HG02870 (cell line): ENCODE results near the gene DBN1.
"Not testable (repeated sequence)": the region's sequence is repeated elsewhere in the genome, so short reads cannot be mapped to it uniquely, and the experiment has no call there.

ENCODE experiments used
- ATAC-seq: cut with Tn5 transposase; IDR thresholded peaks from one replicate; pipeline ENCODE4 v1.9.1; 2021; ENCODE audit warnings: mild to moderate bottlenecking, moderate library complexity; ENCODE audit not compliant: unreplicated experiment

DBN1 gene

DNA sequence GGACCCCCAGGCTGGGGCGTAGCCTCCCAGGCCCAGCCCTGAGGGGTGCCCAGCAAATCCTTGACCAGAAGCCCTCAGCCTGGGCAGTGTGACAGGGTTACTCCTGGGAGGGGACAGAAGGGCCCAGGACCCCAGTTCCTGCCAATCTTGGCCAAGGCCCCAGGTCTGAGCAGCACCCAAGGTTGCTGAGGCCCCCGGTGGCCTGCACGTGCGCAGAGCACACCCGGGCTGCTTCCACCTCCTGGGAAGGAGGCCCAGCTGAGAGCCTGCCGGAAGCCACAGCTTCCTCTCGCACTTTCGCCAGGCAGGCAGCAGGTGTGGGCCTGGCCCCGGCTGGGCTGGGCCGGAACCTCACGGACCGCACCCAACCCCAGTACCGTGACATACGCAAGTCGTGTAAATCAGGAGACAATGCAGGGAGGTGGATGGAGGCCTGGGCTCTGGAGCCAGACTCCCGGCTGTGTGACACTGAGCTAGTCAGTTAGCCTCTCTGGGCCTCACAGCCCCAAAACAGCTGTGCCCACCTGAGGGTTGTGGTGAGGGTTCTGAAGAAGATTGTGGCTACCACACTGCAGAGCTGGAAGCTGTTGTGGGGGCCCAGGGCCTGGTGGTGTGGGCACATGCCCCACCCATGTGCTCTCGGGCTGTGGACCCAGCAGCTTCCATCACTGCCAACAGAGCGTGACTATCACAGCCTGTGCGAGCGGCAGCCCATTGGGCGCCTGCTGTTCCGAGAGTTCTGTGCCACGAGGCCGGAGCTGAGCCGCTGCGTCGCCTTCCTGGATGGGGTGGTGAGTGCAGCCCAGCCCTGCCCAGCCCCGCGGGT lies 41.9 kb downstream of the DBN1 start:
- peak; percentile 35 for ATAC-seq

DNA sequence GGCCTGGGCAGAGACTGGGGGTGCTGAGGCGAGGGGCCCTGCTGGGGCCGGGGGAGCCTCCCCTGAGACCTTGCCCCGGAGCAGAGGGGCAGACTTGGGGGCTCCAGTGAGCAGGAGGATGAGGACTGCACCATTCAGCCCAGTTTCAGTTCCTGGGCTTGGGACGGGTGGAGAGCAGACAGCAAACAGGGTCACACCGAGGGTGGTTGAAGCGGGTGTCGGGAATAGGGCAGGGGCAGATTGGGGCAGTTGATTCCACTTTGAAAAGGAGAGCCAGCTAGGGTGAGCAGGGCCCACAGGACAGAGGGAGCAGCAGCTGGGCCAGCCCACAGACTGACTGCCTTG lies 42.5 kb downstream of the DBN1 start:
- ATAC-seq = no peak

DNA sequence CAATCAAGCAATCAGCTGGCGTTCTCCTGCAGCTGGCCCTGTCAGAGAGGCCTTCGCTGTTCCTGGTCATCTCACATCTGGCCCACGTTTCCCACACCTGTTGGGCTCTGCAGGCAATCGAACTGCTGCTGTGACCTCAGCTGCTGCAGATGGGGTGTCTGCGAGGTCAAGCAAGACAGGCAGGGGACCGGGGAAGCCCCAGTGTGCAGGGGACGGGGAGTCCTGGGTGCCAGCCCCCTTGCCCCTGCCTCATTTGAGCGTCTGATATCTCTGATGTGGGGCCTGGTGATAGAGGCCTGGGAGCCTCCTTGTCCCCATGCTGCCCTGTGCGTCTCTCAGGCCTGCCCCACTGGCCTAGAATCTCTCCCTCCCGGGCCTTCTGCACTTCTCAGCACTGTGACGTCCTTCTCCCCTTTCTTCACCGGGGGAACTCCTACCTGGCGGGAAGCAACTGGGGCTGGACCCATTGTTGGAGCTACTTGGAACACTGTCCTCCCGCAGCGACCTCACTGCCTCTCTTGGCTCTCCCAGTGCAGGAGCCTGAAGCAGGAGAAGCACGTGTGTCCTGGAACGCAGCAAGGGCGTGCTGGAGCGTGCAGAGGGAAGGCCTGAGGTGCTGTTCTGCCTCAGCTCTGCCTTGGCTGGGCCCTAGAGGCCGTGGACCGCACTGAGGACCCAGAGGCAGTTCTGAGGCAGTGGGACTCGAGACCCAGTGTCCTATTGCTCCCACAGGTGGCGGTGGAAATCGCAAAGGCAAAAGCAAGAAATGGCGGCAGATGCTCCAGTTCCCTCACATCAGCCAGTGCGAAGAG lies 43.1 kb downstream of the DBN1 start:
- no peak for ATAC-seq

DNA sequence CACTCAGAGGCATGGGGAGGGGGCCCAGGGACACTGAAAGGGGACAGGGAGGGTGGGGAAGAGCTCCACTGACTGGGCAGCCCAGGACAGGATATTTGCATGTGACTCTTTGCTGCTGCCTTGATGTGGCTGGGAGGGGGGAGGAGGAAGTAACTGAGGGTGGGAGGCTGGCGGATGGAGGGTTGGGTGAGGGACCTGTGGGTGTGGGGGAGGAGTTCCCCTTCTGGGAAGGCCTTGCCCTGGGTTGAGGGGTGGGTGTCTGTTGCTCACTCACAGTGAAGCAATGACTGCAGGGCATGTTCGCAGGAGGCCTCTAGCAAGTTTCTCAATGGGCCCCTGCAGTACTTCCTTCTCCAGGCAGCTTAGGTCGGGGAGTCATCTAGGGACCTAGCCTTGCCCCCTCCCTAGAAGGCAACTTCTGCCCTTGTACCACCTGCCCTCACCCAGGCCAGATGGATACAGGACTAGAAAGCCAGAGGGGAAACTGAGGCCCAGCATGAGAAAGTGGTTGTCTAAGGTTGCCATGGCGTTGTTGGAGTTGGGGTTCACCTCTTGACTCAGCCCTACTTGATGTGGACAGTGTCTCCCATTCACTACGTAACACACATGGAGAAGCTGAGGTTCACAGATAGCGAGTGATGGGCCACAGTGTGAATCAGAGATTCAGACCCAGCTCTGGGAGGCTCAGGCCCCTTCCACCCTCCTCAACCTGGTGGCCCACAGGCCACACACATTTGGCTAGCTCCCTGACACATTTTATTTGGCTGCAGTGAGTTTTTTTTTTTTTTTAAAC lies 44.0 kb downstream of the DBN1 start:
- ATAC-seq = no peak

DNA sequence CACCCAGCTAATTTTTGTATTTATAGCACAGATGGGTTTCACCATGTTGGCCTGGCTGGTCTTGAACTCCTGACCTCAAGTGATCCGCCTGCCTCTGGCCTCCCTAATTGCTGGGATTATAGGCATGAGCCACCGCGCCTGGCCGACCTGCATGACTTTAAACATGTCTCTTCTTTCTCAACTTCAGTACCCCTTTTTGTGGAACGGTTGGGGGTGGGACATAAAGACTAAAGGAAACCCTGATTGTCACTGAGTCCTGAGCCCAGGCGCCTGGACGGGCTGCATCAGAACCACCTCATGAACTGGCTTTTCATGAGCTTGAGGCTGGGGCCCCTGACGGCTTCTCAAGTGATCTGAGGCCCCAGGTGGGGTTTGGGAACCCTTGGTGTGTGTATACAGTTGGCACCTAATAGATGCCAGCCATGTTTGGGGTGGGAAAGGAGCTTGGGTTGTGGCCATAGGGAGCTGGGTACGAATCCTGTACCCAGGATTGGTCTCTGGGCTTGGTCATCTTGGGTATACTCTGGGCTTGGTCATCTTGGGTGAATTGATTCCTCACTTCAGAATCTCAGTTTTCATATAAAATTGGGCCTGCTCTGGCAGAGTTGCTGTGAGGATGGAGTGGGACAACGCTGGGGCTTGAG lies 44.7 kb downstream of the DBN1 start:
- no peak for ATAC-seq

DNA sequence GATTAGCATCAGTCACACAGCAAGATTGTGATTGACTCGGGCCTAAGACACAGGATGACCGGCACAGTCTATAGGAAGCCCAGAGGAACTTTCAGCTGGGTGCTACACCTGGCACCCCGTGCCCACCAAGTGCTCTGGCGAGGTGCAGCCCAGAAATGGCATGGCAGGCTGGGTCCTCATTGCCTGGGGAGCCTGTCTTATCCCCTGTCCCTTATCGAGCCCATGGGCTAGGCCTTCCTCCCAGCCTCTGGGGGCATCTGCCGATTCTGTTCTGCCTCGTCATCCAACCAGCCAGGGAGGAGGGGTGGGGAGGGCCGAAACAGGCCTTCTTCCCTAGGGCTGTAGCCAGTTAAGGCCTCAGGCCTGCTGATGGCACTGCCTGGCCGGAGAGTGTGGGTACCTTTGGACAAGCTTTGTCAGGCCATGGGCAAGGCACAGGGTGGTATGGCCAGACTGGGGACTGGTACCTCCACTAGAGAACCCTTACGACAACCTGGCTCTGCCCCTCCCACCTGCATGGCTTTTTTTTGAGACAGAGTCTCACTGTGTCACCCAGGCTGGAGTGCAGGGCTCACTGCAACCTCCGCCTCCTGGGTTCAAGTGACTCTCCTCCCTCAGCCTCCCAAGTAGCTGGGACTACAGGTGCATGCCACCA lies 45.4 kb downstream of the DBN1 start:
- ATAC-seq = no peak

- no peak for ATAC-seq
Measured at GRCh38 chr5:177427211-177427822, 46.1 kb downstream of the DBN1 start.

DNA sequence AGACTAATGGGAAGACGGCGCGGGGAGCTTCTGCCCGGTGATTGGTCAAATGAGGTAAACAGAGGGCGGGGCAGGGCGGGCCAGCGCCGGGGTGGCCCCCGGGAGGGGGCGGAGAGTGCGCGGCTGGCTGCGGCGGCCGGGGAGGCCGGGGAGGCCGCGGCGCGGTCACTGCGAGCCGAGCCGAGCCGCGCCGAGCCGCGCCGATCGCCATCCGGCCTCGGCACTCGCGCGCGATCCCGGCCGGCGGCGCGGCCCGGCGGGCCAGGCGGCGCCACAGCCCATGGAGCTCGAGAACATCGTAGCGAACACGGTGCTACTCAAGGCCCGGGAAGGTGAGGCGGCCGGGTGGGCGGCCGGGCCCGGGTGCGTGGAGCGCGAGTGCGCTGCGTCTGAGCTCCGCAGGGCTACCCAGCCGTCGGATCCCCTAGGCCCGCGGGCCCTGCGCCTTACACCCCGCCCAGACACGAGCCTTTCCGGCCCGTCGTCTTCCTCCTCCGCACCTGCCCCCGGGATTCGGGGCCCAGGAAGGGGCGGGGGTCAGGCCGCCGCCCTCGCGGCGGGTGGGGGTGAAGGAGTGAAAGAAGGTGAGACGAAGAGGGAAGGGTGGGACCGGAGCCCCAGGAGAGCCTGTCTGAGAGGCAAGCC lies 46.7 kb downstream of the DBN1 start, which contains the start of gene GRK6:
TSS of gene GRK6 (plus strand) at position 111 of the 645 bp plus-strand sequence. CDS start at position 281, 170 bp downstream.
- no peak for ATAC-seq

DNA sequence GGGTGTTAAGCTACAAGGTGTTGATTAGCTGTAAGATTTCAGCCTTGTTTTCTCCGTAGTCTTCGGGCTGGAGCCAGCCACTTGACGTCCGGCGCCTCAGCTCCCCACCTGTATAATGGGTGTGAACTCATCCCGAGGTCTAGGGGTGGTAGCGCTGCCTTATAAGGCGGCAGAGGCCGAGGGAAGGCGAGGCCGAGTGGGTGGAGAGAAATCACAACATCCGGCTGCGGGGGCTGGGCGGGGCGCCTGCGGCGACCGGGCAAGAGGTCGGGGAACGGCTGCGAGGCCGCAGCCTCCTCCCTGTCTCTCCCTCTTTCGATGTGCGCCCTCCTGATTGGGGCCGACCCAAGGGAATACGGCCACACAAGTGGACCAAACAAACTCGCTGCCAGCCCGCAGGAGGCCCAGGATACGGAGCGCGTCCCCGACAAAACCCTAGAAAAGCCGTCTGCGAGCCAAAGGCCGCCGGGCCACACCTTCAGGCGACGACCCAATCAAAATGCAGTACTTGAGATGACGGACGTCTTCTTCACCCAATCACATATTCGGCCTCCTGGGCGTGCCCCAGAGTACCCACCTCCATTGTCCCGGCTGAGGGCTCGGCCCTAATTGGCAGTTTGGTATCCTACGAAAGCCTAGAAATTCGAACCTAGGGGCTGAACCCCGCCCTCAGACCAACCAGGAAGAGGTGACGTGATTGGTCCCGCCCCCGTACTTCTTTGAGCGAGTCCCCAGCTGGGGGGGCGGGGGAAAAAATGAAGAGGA lies 47.5 kb downstream of the DBN1 start:
- peak; percentile 79 for ATAC-seq

GRCh38 chr5:177425196-177425800 lies 48.1 kb downstream of the DBN1 start:
- ATAC-seq = no peak

DNA sequence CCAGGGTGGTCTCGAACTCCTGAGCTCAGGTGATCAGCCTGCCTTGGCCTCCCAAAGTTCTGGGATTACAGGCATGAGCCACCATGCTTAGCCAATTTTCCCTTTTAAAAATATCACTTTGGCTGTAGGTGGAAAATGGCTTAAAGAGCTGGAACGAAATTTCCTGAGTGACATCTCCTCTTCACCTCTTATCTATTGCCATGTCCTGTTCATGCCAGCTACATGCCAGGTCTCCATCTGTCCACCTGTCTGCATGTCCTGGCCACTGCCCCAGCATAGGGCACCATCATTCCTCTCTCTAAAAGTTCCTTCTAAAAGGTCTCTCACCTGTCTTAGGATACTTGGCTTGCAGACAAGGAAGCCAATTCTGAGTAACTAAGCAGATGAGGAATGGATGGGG lies 49.8 kb downstream of the DBN1 start:
- ATAC-seq = no peak

GRCh38 chr5:177421062-177421798 lies 52.2 kb downstream of the DBN1 start:
- no peak for ATAC-seq

DNA sequence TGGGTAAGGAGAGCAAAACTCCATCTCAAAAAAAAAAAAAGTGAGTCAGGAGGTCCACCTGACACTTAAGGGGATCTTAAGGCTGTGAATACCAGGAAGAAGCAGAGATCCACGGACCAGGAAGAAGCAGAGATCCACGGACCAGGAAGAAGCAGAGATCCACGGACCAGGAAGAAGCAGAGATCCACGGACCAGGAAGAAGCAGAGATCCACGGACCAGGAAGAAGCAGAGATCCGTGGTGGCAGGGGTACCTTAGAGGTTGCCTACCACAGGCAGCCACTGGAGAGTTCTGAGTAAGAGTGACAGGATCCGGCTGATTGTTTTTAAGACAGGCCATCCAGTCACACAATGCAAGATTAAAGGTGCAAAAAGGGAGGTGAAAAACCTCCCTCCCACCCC lies 53.0 kb downstream of the DBN1 start:
- not testable (repeated sequence) for ATAC-seq

- ATAC-seq = no peak
Measured at GRCh38 chr5:177419046-177419445, 54.4 kb downstream of the DBN1 start.

GRCh38 chr5:177417081-177417480 lies 56.4 kb downstream of the DBN1 start:
- ATAC-seq = not testable (repeated sequence)

DNA sequence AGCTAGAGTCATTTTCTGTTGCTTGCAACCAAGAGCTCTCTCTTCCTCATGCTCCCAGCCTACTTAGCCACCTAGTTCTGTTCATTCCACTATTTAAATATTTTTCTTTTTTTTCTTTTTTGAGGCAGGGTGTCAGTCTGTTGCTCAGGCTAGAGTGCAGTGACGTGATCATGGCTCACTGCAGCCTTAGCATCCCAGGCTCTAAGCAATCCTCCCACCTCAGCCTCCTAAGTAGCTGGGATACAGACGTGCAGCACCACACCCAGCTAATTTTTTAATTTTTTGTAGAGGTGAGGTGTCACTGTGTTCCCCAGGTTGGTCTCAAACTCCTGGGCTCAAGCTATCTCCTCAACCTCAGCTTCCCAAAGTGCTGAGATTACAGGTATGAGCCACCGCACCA lies 59.0 kb downstream of the DBN1 start:
- no peak for ATAC-seq

DNA sequence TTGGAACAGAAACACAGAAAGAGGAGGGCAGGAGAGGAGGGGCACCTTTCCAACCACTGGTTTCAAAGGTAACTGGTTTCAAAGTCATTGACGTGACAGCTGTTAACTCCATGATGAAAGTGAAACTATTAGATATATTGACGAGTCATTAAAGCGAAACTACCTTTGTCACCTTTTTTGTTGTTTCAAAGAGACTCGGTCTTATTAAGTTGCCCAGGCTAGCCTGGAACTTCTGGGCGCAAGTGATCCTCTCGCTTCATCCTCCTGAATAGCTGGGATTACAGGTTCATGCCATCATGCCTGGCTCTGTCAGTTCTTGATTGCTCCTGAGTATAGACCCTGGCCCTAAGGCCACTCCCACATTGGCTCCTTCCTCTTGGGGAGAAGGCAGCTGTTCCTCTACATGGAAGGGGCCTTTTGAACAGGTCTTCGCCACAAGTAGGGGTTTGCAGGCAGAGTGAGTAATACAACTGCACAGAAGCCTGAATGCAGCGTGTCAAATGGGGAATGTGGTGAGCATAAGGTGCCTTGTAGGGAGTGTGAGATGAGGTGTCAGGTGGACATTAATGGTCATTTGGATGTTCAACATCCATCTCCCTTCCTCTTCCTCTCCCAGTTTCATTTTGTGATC lies 60.7 kb downstream of the DBN1 start:
- ATAC-seq = no peak
